HEK293T (cell line): ENCODE results near the gene MAP2K4.

Experiments
- BHLHE40 ChIP-seq: fragments of 450-650 bp; IDR thresholded peaks from 2 replicates; pipeline ENCODE4 v1.6.1; 2016; ENCODE audit warnings: mild to moderate bottlenecking, moderate library complexity, borderline replicate concordance
- CTBP1 ChIP-seq: fragments of 450-650 bp; IDR thresholded peaks from 2 replicates; pipeline ENCODE4 v1.6.1; 2016; ENCODE audit warnings: borderline replicate concordance
- ELF4 ChIP-seq: fragments of 450-650 bp; IDR thresholded peaks from 2 replicates; pipeline ENCODE4 v1.6.1; 2017; ENCODE audit warnings: antibody characterized with exemption
- FOXA1 ChIP-seq: fragments of 450-650 bp; IDR thresholded peaks from 2 replicates; pipeline ENCODE4 v1.6.1; 2016; ENCODE audit warnings: mild to moderate bottlenecking
- HDGF ChIP-seq: fragments of 450-650 bp; IDR thresholded peaks from 2 replicates; pipeline ENCODE4 v1.6.1; 2017; ENCODE audit warnings: antibody characterized with exemption, borderline replicate concordance
- LEF1 ChIP-seq: fragments of 450-650 bp; IDR thresholded peaks from 2 replicates; pipeline ENCODE4 v1.6.1; 2017; ENCODE audit warnings: mild to moderate bottlenecking, borderline replicate concordance
- SP1 ChIP-seq: fragments of 450-650 bp; IDR thresholded peaks from 2 replicates; pipeline ENCODE4 v1.6.1; 2017
- TARDBP ChIP-seq: fragments of 450-650 bp; IDR thresholded peaks from 2 replicates; pipeline ENCODE4 v1.6.1; 2016

GRCh38 chr17:12097326-12097725, 76.6 kb downstream of the MAP2K4 start:
- TF ChIP-seq FOXA1 (no peak), ELF4 (no peak), SP1 (no peak), LEF1 (no peak), CTBP1 (no peak), BHLHE40 (no peak), TARDBP (no peak), HDGF (no peak)
